ENCODE measurements around the gene MCCC2.
"Not testable (repeated sequence)": the region's sequence is repeated elsewhere in the genome, so short reads cannot be mapped to it uniquely, and the experiment has no call there.

MCCC2 gene

DNA sequence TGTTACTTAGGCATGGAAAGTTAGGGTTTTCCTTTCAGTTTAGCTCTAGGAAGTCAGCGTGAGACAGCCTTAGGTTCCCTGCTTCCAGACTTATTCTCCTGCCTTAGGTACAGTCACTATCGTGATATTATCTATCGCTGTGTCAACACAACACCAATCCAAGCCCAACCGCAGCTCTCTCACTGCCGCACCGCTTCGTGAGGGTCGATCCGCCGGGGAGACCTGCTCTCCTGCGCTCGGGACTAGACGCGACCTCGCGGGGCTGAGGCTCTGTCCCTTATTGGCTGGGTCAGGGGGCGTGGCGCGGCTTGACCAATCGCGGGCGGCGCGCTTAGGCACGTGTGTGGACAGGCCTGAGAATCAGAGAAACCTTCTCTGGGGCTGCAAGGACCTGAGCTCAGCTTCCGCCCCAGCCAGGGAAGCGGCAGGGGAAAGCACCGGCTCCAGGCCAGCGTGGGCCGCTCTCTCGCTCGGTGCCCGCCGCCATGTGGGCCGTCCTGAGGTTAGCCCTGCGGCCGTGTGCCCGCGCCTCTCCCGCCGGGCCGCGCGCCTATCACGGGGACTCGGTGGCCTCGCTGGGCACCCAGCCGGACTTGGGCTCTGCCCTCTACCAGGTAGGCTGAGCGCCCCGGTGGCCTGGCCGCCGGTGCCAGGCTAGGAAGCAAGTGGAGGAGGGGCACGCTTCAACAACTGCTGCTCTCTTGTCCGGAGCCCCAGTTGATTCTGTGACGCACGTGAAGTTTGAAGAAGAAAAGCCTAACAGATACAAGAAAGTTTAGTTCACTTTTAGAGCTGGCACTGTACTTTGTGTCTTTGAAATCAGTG, at the start of gene MCCC2:
Gene MCCC2 (plus strand): TSS at position 400 of the 825 bp plus-strand sequence. CDS start 86 bp downstream, at position 486.
- peak; percentile 92 for DNase-seq (ENCODE audit: low read depth)

GRCh38 chr5:71537687-71538086, 49.5 kb upstream of the MCCC2 start:
- no peak for DNase-seq (ENCODE audit: low read depth)

- not testable (repeated sequence) for DNase-seq (ENCODE audit: low read depth)
These were observed 36.3 kb upstream of the MCCC2 start for GRCh38 chr5:71550885-71551284.

DNA sequence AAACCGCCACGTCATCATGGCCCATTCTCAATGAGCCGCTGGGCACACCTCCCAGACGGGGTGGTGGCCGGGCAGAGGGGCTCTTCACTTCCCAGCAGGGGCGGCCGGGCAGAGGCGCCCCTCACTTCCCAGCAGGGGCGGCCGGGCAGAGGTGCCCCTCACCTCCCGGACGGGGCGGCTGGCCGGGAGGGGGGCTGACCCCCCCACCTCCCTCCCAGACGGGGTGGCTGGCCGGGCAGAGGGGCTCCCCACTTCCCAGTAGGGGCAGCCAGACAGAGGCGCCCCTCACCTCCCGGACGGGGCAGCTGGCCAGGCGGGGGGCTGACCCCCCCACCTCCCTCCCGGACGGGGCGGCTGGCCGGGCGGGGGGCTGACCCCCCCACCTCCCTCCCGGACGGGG, 35.6 kb upstream of the MCCC2 start:
- DNase-seq (ENCODE audit: low read depth): not testable (repeated sequence)

GRCh38 chr5:71552026-71552749, 35.0 kb upstream of the MCCC2 start:
- DNase-seq (ENCODE audit: low read depth): not testable (repeated sequence)

GRCh38 chr5:71563161-71563560, 24.0 kb upstream of the MCCC2 start:
- DNase-seq (ENCODE audit: low read depth): no peak

- DNase-seq (ENCODE audit: low read depth): no peak
These were observed 22.2 kb upstream of the MCCC2 start for GRCh38 chr5:71564895-71565294.

DNA sequence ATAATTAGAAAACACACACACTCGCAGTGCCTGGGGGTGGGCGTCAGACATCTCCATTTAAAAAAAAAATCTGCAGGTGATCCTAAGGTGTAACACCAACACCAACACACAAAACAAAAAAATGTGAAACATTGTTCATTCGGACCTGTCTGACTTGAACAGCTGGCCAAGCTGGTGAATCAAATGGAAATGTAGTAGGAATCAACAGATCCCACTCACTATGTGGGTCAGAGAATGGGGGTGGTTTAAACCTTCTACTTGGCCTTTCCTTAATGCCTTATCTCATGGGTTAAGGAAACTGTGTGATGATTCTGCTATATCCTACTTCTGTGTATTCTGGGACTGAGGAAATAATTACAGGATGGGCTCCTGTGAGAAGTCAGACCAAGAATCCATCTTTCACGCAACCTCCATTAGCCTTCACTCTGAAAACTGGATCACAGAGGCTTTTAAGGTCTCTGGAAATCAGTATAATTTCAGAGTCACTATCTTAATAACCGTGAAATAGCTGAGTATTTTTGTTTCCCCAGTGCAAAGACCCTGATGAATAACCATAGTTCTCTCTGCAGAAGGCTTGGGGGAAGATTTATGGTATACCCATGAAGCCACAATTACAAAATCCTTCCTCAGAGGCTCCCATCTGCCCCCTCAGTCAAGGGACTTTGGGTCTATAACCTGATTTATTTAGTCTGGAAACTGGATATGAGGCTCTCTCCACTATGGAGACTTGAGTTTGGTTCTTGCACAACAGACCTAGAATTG, 17.2 kb upstream of the MCCC2 start:
- no peak for DNase-seq (ENCODE audit: low read depth)

GRCh38 chr5:71571811-71572210, 15.3 kb upstream of the MCCC2 start:
- not testable (repeated sequence) for DNase-seq (ENCODE audit: low read depth)

- no peak for DNase-seq (ENCODE audit: low read depth)
These were observed 13.5 kb upstream of the MCCC2 start for GRCh38 chr5:71573591-71573990.

DNA sequence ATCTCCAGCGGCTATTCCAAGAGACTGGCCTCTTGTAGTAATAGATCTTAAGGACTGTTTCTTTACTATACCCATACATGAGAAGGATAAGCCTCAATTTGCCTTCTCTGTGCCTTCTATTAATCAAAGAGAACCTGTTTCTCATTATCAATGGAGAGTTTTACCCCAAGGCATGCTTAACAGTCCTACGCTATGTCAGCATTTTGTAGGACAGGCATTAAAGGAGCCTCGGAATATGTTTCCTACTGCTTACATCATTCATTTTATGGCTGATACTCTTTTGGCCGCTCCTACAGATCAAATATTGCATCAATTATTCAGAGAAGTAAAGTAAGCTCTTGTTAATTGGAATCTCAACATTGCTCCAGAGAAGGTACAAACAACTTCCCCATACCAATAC, 11.6 kb upstream of the MCCC2 start:
- DNase-seq (ENCODE audit: low read depth): not testable (repeated sequence)

- no peak for DNase-seq (ENCODE audit: low read depth)
These were observed 10.9 kb upstream of the MCCC2 start for GRCh38 chr5:71576241-71576640.

DNA sequence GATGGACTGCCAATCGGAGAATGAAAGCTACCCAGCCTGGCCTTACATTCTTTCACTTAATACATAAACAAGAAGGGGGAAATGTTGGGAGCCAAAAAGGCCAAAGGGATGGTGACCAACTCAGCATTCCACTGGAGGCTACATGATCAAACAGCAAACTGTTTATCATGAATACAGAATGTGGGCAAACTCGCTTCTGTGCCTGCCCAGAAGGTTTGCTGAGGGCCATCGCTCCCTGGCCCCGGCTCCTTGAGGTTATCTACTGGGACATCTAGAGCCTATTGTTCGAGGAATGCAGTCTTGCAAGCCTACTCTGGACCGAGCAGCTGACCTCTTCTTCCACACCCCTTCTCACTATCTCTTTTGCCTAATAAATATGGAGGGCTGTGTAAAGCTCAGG, 9.3 kb upstream of the MCCC2 start:
- DNase-seq (ENCODE audit: low read depth): not testable (repeated sequence)

GRCh38 chr5:71582945-71583584, 4.1 kb upstream of the MCCC2 start:
- no peak for DNase-seq (ENCODE audit: low read depth)

- DNase-seq (ENCODE audit: low read depth): no peak
These were observed 844 bp upstream of the MCCC2 start for GRCh38 chr5:71586052-71586940.

GRCh38 chr5:71587766-71588532, 809 bp downstream of the MCCC2 start:
- DNase-seq (ENCODE audit: low read depth): no peak

DNA sequence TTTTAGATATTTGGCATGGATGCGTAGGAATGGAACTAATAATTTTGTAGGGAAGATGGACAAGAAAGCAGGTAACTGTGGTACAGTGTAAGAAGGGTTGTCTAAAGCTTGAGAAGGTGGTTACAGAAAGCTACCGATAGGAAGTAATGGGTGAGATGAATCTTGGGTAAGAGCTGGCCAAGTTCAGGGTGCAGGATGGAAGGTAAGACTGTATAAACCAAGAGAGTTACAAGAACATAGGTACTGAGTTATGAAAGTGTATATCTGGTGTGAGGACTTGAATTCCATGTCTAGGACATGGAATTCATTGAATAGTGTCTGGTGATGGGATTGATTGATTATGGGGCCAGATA, 1.4 kb downstream of the MCCC2 start:
- no peak for DNase-seq (ENCODE audit: low read depth)

DNA sequence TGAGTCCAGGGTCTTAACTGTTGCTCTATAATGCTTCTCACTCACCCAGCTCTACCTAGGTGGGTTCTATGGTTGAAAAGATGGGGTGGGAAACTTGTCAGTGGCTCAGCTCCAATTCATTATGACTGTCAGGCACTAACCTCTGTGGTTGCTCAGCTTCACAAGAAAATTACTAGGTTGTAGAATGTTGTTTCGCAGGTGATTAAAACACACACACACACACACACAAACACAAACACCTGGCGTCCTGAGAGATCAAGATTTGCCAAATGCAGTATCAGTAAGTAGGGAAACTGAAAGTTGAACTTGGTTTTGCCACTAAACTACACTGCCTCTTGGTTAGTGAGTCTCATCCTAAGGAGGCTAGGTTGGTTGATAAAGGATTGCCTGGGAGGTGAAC, 2.8 kb downstream of the MCCC2 start:
- DNase-seq (ENCODE audit: low read depth): no peak

- DNase-seq (ENCODE audit: low read depth): no peak
These were observed 4.0 kb downstream of the MCCC2 start for GRCh38 chr5:71591100-71591499.

DNA sequence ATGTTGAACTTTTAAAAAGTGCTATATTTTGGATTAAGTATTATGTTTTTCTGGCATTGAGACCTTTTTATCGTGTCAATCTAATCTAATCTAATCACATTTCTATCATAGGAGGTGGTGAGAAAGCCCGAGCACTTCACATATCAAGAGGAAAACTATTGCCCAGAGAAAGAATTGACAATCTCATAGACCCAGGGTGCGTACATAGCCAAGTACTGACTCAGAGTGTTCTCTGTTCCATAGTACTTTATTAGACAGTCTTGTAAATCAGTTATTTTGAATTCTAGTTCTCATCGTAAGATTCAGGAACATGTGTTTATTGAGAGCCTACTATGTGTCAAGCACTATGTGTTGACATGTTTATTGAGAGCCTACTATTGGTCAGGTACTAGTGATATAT, 9.0 kb downstream of the MCCC2 start:
- DNase-seq (ENCODE audit: low read depth): no peak
